Ovary (tissue), 9 donors: ENCODE data around the gene ICOSLG. TPM values are rescaled to one million over a fixed set of nuclear protein-coding genes. Genes with fewer than 3 reads are reported as not detected.
A peak's percentile ranks its signal among the peaks of the same experiment; 100 is the strongest.

Experiments
- DNase-seq, 5 donors: peaks; one replicate each; pipeline ENCODE4 v3.0.0-alpha.2; 2019 to 2020
- H3K27ac ChIP-seq, 2 donors: fragments of 200-600 bp; one replicate each; pipeline versions ENCODE4 v1.5.1 to v1.8.0; 2019 to 2022
- H3K27me3 ChIP-seq: fragments of 200-600 bp; one replicate; pipeline ENCODE4 v1.8.0; 2022
- H3K36me3 ChIP-seq: fragments of 200-600 bp; sonication (generic); one replicate; pipeline ENCODE4 v1.5.1; 2019
- H3K4me1 ChIP-seq: one replicate; pipeline ENCODE4 v1.8.1; 2013; ENCODE audit warnings: mild to moderate bottlenecking, moderate library complexity; ENCODE audit not compliant: insufficient read depth
- H3K4me3 ChIP-seq: fragments of 200-600 bp; sonication (generic); one replicate; pipeline ENCODE4 v1.5.1; 2017
- H3K9me3 ChIP-seq, 2 donors: fragments of 200-600 bp in 1 of 2; sonication (generic) in 1 of 2; one replicate each; pipeline versions ENCODE4 v1.5.1 to v1.8.1; 2013 to 2019; ENCODE audit warnings: mild to moderate bottlenecking in 1 of 2, moderate library complexity in 1 of 2
- CTCF ChIP-seq, 3 donors: fragments of 450-650 bp in 2 of 3; fragments of 200-600 bp in 1 of 3; IDR thresholded peaks; one replicate each; pipeline versions ENCODE4 v1.5.1 to v1.8.0; 2016 to 2022; ENCODE audit warnings: antibody characterized with exemption in 3 of 3, mild to moderate bottlenecking in 1 of 3
- EP300 ChIP-seq: sonication (generic); formaldehyde crosslinking; IDR thresholded peaks from one replicate; pipeline ENCODE4 v1.6.1; 2017; ENCODE audit warnings: antibody characterized with exemption
- POLR2A ChIP-seq: fragments of 450-650 bp; IDR thresholded peaks from one replicate; pipeline ENCODE4 v1.6.1; 2017; ENCODE audit warnings: antibody characterized with exemption, mild to moderate bottlenecking, moderate library complexity
- WGBS, 3 donors: extraction: QIAGEN DNeasy Blood & Tissue Kit in 1 of 3; methylation state at CpG; one replicate each; pipeline versions ENCODE4 v1.1.5 to v1.1.7; 2013 to 2017; 5-methylcytosine and 5-hydroxymethylcytosine counted together
- intact Hi-C, 4 donors: fragments of 100-400 bp; cut with DNase I; formaldehyde crosslinking; loops; one replicate each; pipeline versions ENCODE4 v1.11.0 to v1.15.1; 2022 to 2023
- polyA plus RNA-seq, 2 donors: library from polyadenylated mRNA; stranded (reverse); fragments of 200-250 nt in 1 of 2; fragments of 350-450 nt in 1 of 2; fragmentation: Illumina TruSeq in 1 of 2; extraction: RNeasy Lipid Tissue Mini Kit (QIAGEN cat#74804) in 1 of 2; gene quantifications; one replicate each; pipeline ENCODE4 v1.2.3, GENCODE V29; 2013 to 2014
- total RNA-seq, 7 donors: library from RNA; depleted of rRNA in 2 of 7; stranded (reverse); fragments of >200 nt in 2 of 7; fragmentation: NEBNext Ultra II Directional in 3 of 7; extraction: Animal tissue kit (Norgen Biotek cat#: 25700) in 3 of 7; gene quantifications; one replicate each; pipeline versions ENCODE4 v1.1.0 to v1.2.4, GENCODE V29; 2016 to 2023
- donor health status: DM: no; HTN: no; CAD: no; lungs with moderate emphysema.
- donor health status: DM: no; HTN: no; CAD: no.
- donor health status: Bipolar disorder and iron deficiency.
- donor health status: DM: yes; HTN: yes; CAD: no.
- donor health status: DM: no; HTN: no; CAD: no.
- donor health status: DM: yes; HTN: yes; CAD: no.

ICOSLG gene
- total and polyA plus RNA-seq, 9 donors: 0.42 to 7.7 (median 0.81) TPM

- Histone ChIP-seq H3K27ac (no peak overlapping the region), H3K9me3 (no peaks in the 10 kb centered on the region), H3K4me3 (no peak overlapping the region), H3K36me3 (no peaks in the 10 kb centered on the region), H3K27me3 (no peaks in the 10 kb centered on the region), H3K4me1 (no peaks in the 10 kb centered on the region)
- DNase-seq: no peak
- 70 to 73% (median 73%) methylated on average over 19 of the region's 19 CpGs for WGBS, 3 donors
- intact Hi-C loops: no loop called here
- TF ChIP-seq POLR2A: no peak
- TF ChIP-seq CTCF (IDR thresholded peaks at IDR 0.05): no peak
- TF ChIP-seq EP300: no peak
Observed at GRCh38 chr21:44267655-44268142, 27.0 kb upstream of the ICOSLG start.

- Histone ChIP-seq H3K9me3 (no peaks in the 10 kb centered on the region), H3K27me3 (no peaks in the 10 kb centered on the region), H3K27ac (no peak overlapping the region), H3K36me3 (no peaks in the 10 kb centered on the region), H3K4me1 (no peaks in the 10 kb centered on the region), H3K4me3 (no peak overlapping the region)
- intact Hi-C loops: no loop called here
- 87 to 92% (median 90%) methylated on average over 17 of the region's 17 CpGs for WGBS, 3 donors
- DNase-seq: no peak
- no peak for TF ChIP-seq EP300
- TF ChIP-seq CTCF (IDR thresholded peaks at IDR 0.05): no peak
- no peak for TF ChIP-seq POLR2A
Observed at GRCh38 chr21:44265734-44266270, 25.1 kb upstream of the ICOSLG start.

- WGBS, 3 donors: 54 to 58% (median 56%) methylated on average over 4 of the region's 4 CpGs
- no peak overlapping the region for H3K27ac ChIP-seq
- TF ChIP-seq EP300: no peak
- no peak for TF ChIP-seq CTCF (IDR thresholded peaks at IDR 0.05)
- no peak for TF ChIP-seq POLR2A
- intact Hi-C loops: no loop called here
- peaks cover 0 to 3% of the 10 kb centered on the region in 2 donors for H3K9me3 ChIP-seq
- H3K4me1 ChIP-seq: no peaks in the 10 kb centered on the region
- H3K4me3 ChIP-seq: no peak overlapping the region
- DNase-seq: no peak
- no peaks in the 10 kb centered on the region for H3K27me3 ChIP-seq
- no peaks in the 10 kb centered on the region for H3K36me3 ChIP-seq
Observed at GRCh38 chr21:44263768-44264167, 23.0 kb upstream of the ICOSLG start.

- no peaks in the 10 kb centered on the region for H3K4me1 ChIP-seq
- H3K36me3 ChIP-seq: no peaks in the 10 kb centered on the region
- H3K27ac ChIP-seq: no peak overlapping the region
- peak in 1 of 5 donors; percentile 31 for DNase-seq
- no peaks in the 10 kb centered on the region for H3K27me3 ChIP-seq
- peaks cover 0 to 3% of the 10 kb centered on the region in 2 donors for H3K9me3 ChIP-seq
- 35 to 45% (median 44%) methylated on average over 18 of the region's 18 CpGs for whole genome bisulfite sequencing, 3 donors
- TF ChIP-seq EP300 (no peak), CTCF (IDR thresholded peaks at IDR 0.05) (no peak), POLR2A (no peak)
- intact Hi-C loops: no loop called here
- H3K4me3 ChIP-seq: no peak overlapping the region
Observed at GRCh38 chr21:44263221-44263760, 22.5 kb upstream of the ICOSLG start.
